ENCODE measurements around the gene HOXC6.

DNA sequence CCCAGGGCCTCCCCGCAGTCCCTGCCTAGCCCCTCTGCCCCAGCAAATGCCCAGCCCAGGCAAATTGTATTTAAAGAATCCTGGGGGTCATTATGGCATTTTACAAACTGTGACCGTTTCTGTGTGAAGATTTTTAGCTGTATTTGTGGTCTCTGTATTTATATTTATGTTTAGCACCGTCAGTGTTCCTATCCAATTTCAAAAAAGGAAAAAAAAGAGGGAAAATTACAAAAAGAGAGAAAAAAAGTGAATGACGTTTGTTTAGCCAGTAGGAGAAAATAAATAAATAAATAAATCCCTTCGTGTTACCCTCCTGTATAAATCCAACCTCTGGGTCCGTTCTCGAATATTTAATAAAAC, 2.2 kb downstream of the HOXC6 start:
- TF ChIP-seq ZNF114 (tag by site-specific recombination; IDR thresholded peaks at IDR 0.05) = no peak
- TF ChIP-seq PRDM1 (tag by site-specific recombination; IDR thresholded peaks at IDR 0.05) = no peak
- TF ChIP-seq, protein P1, sequence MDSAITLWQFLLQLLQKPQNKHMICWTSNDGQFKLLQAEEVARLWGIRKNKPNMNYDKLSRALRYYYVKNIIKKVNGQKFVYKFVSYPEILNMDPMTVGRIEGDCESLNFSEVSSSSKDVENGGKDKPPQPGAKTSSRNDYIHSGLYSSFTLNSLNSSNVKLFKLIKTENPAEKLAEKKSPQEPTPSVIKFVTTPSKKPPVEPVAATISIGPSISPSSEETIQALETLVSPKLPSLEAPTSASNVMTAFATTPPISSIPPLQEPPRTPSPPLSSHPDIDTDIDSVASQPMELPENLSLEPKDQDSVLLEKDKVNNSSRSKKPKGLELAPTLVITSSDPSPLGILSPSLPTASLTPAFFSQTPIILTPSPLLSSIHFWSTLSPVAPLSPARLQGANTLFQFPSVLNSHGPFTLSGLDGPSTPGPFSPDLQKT (IDR thresholded peaks at IDR 0.05; ENCODE audit: borderline replicate concordance, low read depth, low read length) = no peak
- TF ChIP-seq, protein P2, sequence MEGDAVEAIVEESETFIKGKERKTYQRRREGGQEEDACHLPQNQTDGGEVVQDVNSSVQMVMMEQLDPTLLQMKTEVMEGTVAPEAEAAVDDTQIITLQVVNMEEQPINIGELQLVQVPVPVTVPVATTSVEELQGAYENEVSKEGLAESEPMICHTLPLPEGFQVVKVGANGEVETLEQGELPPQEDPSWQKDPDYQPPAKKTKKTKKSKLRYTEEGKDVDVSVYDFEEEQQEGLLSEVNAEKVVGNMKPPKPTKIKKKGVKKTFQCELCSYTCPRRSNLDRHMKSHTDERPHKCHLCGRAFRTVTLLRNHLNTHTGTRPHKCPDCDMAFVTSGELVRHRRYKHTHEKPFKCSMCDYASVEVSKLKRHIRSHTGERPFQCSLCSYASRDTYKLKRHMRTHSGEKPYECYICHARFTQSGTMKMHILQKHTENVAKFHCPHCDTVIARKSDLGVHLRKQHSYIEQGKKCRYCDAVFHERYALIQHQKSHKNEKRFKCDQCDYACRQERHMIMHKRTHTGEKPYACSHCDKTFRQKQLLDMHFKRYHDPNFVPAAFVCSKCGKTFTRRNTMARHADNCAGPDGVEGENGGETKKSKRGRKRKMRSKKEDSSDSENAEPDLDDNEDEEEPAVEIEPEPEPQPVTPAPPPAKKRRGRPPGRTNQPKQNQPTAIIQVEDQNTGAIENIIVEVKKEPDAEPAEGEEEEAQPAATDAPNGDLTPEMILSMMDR (tag by site-specific recombination; IDR thresholded peaks at IDR 0.05) = no peak
- no peak for TF ChIP-seq ZNF747 (tag by site-specific recombination; IDR thresholded peaks at IDR 0.05)
- TF ChIP-seq TCF7L2 (IDR thresholded peaks at IDR 0.05; ENCODE audit: borderline replicate concordance, low read depth, low read length) = no peak
- TF ChIP-seq, protein P3, sequence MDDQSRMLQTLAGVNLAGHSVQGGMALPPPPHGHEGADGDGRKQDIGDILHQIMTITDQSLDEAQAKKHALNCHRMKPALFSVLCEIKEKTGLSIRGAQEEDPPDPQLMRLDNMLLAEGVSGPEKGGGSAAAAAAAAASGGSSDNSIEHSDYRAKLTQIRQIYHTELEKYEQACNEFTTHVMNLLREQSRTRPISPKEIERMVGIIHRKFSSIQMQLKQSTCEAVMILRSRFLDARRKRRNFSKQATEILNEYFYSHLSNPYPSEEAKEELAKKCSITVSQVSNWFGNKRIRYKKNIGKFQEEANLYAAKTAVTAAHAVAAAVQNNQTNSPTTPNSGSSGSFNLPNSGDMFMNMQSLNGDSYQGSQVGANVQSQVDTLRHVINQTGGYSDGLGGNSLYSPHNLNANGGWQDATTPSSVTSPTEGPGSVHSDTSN (CRISPR knock-in tag; IDR thresholded peaks at IDR 0.05) = no peak
- no peak for TF ChIP-seq ZNF10 (tag by site-specific recombination; IDR thresholded peaks at IDR 0.05)
- no peak for TF ChIP-seq ZNF830 (tag by site-specific recombination; IDR thresholded peaks at IDR 0.05; ENCODE audit: low read depth)
- TF ChIP-seq ZNF24 (tag by site-specific recombination; IDR thresholded peaks at IDR 0.05) = no peak
- TF ChIP-seq, protein P4, sequence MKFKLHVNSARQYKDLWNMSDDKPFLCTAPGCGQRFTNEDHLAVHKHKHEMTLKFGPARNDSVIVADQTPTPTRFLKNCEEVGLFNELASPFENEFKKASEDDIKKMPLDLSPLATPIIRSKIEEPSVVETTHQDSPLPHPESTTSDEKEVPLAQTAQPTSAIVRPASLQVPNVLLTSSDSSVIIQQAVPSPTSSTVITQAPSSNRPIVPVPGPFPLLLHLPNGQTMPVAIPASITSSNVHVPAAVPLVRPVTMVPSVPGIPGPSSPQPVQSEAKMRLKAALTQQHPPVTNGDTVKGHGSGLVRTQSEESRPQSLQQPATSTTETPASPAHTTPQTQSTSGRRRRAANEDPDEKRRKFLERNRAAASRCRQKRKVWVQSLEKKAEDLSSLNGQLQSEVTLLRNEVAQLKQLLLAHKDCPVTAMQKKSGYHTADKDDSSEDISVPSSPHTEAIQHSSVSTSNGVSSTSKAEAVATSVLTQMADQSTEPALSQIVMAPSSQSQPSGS (tag by site-specific recombination; IDR thresholded peaks at IDR 0.05; ENCODE audit: low read depth) = no peak
